Astrocyte (in vitro differentiated cells and primary cell): Measurements from ENCODE around the gene GBGT1. TPM values are rescaled to one million over a fixed set of nuclear protein-coding genes. Genes with fewer than 3 reads are reported as not detected.

Source experiments
- DNase-seq: peaks from one replicate; pipeline ENCODE4 v3.0.0-alpha.2; 2010; ENCODE audit warnings: low read depth
- FAIRE-seq: peaks from 2 replicates; lab custom pipeline; 2011; peaks lifted over from hg19 to GRCh38; lab: Jason Lieb, UNC
- H2AFZ ChIP-seq: 2 replicates; pipeline ENCODE4 v1.6.0; 2012; ENCODE audit warnings: low read depth, low read length, inconsistent platforms
- H3K27ac ChIP-seq: 2 replicates; pipeline ENCODE4 v1.5.1; 2011; ENCODE audit warnings: low read depth, low read length, inconsistent platforms
- H3K27me3 ChIP-seq: 2 replicates; pipeline ENCODE4 v1.6.0; 2011; ENCODE audit warnings: low read length, inconsistent platforms; ENCODE audit not compliant: insufficient read depth
- H3K36me3 ChIP-seq: 2 replicates; pipeline ENCODE4 v1.5.1; 2011; ENCODE audit warnings: low read length, inconsistent platforms; ENCODE audit not compliant: insufficient read depth
- H3K4me1 ChIP-seq: 2 replicates; pipeline ENCODE4 v1.5.1; 2011; ENCODE audit warnings: low read length, inconsistent platforms; ENCODE audit not compliant: insufficient read depth
- H3K4me2 ChIP-seq: 2 replicates; pipeline ENCODE4 v1.6.0; 2012; ENCODE audit warnings: low read length, inconsistent platforms
- H3K4me3 ChIP-seq: 2 replicates; pipeline ENCODE4 v1.5.1; 2011; ENCODE audit warnings: low read depth, mild to moderate bottlenecking, low read length, inconsistent platforms; ENCODE audit not compliant: insufficient read depth
- H3K79me2 ChIP-seq: 2 replicates; pipeline ENCODE4 v1.6.0; 2012; ENCODE audit warnings: mild to moderate bottlenecking, low read length, inconsistent platforms; ENCODE audit not compliant: insufficient read depth
- H3K9ac ChIP-seq: 2 replicates; pipeline ENCODE4 v1.6.0; 2012; ENCODE audit warnings: mild to moderate bottlenecking, low read length, inconsistent platforms
- H3K9me3 ChIP-seq: 2 replicates; pipeline ENCODE4 v1.5.1; 2012; ENCODE audit warnings: low read depth, mild to moderate bottlenecking, low read length, inconsistent platforms; ENCODE audit not compliant: insufficient read depth
- H4K20me1 ChIP-seq: 2 replicates; pipeline ENCODE4 v1.6.0; 2012; ENCODE audit warnings: low read length, inconsistent platforms; ENCODE audit not compliant: insufficient read depth
- H3K27ac Mint-ChIP-seq: one replicate; pipeline ENCODE4 v1.8.0; 2021; ENCODE audit warnings: mild to moderate bottlenecking, mixed read lengths; ENCODE audit not compliant: unreplicated experiment
- H3K27me3 Mint-ChIP-seq: one replicate; pipeline ENCODE4 v1.8.0; 2021; ENCODE audit warnings: low read depth, mixed read lengths; ENCODE audit not compliant: unreplicated experiment
- H3K36me3 Mint-ChIP-seq: one replicate; pipeline ENCODE4 v1.8.0; 2021; ENCODE audit warnings: low read depth, mixed read lengths; ENCODE audit not compliant: unreplicated experiment
- H3K4me1 Mint-ChIP-seq: one replicate; pipeline ENCODE4 v1.8.0; 2021; ENCODE audit warnings: low read depth, mixed read lengths; ENCODE audit not compliant: unreplicated experiment
- H3K4me3 Mint-ChIP-seq: one replicate; pipeline ENCODE4 v1.8.0; 2021; ENCODE audit warnings: mild to moderate bottlenecking, moderate library complexity, mixed read lengths; ENCODE audit not compliant: unreplicated experiment
- H3K9me3 Mint-ChIP-seq: one replicate; pipeline ENCODE4 v1.8.0; 2021; ENCODE audit warnings: mild to moderate bottlenecking, mixed read lengths; ENCODE audit not compliant: unreplicated experiment
- CTCF ChIP-seq: IDR thresholded peaks from 2 replicates; pipeline ENCODE4 v1.5.1; 2011; ENCODE audit warnings: low read depth, mild to moderate bottlenecking, inconsistent platforms, low read length, moderate library complexity; ENCODE audit not compliant: insufficient read depth
- EZH2 ChIP-seq: IDR thresholded peaks from 2 replicates; pipeline ENCODE4 v1.6.1; 2012; ENCODE audit warnings: mild to moderate bottlenecking, low read length, inconsistent platforms; ENCODE audit not compliant: insufficient read depth
- total RNA-seq: library from RNA; stranded (reverse); gene quantifications from 2 replicates; pipeline ENCODE4 v1.2.1, GENCODE V29; 2021

Gene GBGT1
- total RNA-seq, 1 donor from 2014 or later: 8.5 TPM

- peaks cover 4% of the 10 kb centered on the region for H3K36me3 ChIP-seq
- no peak overlapping the region for H2AFZ ChIP-seq
Observed at GRCh38 chr9:133107245-133107722, 56.4 kb downstream of the GBGT1 start.

GRCh38 chr9:133106511-133107244 lies 57.0 kb downstream of the GBGT1 start:
- H3K36me3 ChIP-seq: peaks cover 8% of the 10 kb centered on the region
- H4K20me1 ChIP-seq: peaks cover 37% of the 10 kb centered on the region
- Mint-ChIP-seq H3K27me3 (no peaks in the 10 kb centered on the region), H3K27ac (no peak overlapping the region), H3K4me3 (no peak overlapping the region), H3K36me3 (peaks cover 18% of the 10 kb centered on the region), H3K9me3 (no peaks in the 10 kb centered on the region), H3K4me1 (no peaks in the 10 kb centered on the region)
- no peaks in the 10 kb centered on the region for H3K9me3 ChIP-seq
- H3K27me3 ChIP-seq: no peaks in the 10 kb centered on the region
- no peak overlapping the region for H3K4me2 ChIP-seq
- H3K4me1 ChIP-seq: no peaks in the 10 kb centered on the region
- DNase-seq (no peak), FAIRE-seq (no peak)
- H3K79me2 ChIP-seq: peaks cover 1% of the 10 kb centered on the region
- no peak overlapping the region for H2AFZ ChIP-seq
- no peak for TF ChIP-seq EZH2
- TF ChIP-seq CTCF: no peak
- no peak overlapping the region for H3K9ac ChIP-seq
- H3K4me3 ChIP-seq: no peak overlapping the region
- H3K27ac ChIP-seq: no peak overlapping the region

More at GRCh38 chr9:133107245-133107722, 56.4 kb downstream of the GBGT1 start:
- no peak overlapping the region for H3K27ac ChIP-seq
- Mint-ChIP-seq H3K9me3 (no peaks in the 10 kb centered on the region), H3K27me3 (no peaks in the 10 kb centered on the region), H3K27ac (no peak overlapping the region), H3K4me1 (no peaks in the 10 kb centered on the region), H3K4me3 (no peak overlapping the region), H3K36me3 (peaks cover 18% of the 10 kb centered on the region)
- no peaks in the 10 kb centered on the region for H3K4me1 ChIP-seq
- DNase-seq: no peak
- no peak overlapping the region for H3K4me3 ChIP-seq
- H3K9ac ChIP-seq: no peak overlapping the region
- no peaks in the 10 kb centered on the region for H3K27me3 ChIP-seq
- H3K9me3 ChIP-seq: no peaks in the 10 kb centered on the region
- no peak for FAIRE-seq
- TF ChIP-seq EZH2 (no peak), CTCF (no peak)
- H3K79me2 ChIP-seq: peaks cover 8% of the 10 kb centered on the region
- H3K4me2 ChIP-seq: no peak overlapping the region
- H4K20me1 ChIP-seq: peaks cover 44% of the 10 kb centered on the region

- H3K9ac ChIP-seq: no peak overlapping the region
- Mint-ChIP-seq H3K4me3 (no peak overlapping the region), H3K27me3 (no peaks in the 10 kb centered on the region), H3K27ac (no peak overlapping the region), H3K4me1 (no peaks in the 10 kb centered on the region), H3K36me3 (peaks cover 23% of the 10 kb centered on the region), H3K9me3 (no peaks in the 10 kb centered on the region)
- TF ChIP-seq CTCF (no peak), EZH2 (no peak)
- H3K9me3 ChIP-seq: no peaks in the 10 kb centered on the region
- H3K36me3 ChIP-seq: peaks cover 8% of the 10 kb centered on the region
- no peak overlapping the region for H3K4me3 ChIP-seq
- no peak for FAIRE-seq
- DNase-seq: no peak
- H3K27me3 ChIP-seq: no peaks in the 10 kb centered on the region
- H3K4me1 ChIP-seq: no peaks in the 10 kb centered on the region
- no peak overlapping the region for H3K27ac ChIP-seq
- no peak overlapping the region for H2AFZ ChIP-seq
- no peak overlapping the region for H3K4me2 ChIP-seq
- H3K79me2 ChIP-seq: no peaks in the 10 kb centered on the region
- H4K20me1 ChIP-seq: peaks cover 25% of the 10 kb centered on the region
Observed at GRCh38 chr9:133105461-133105770, 58.3 kb downstream of the GBGT1 start.
